Purkinje cell (primary cell): Measurements from ENCODE around the gene ESRP2. TPM values are rescaled to one million over a fixed set of nuclear protein-coding genes. Genes with fewer than 3 reads are reported as not detected.

Source experiments
- polyA plus RNA-seq: library from polyadenylated mRNA; unstranded; fragments of >200 nt; fragmentation: Nextera tagmentation; gene quantifications from 2 replicates; pipeline ENCODE4 v1.2.1, GENCODE V29; 2014

Gene ESRP2
- not detected in 2 replicates for polyA plus RNA-seq

DNA sequence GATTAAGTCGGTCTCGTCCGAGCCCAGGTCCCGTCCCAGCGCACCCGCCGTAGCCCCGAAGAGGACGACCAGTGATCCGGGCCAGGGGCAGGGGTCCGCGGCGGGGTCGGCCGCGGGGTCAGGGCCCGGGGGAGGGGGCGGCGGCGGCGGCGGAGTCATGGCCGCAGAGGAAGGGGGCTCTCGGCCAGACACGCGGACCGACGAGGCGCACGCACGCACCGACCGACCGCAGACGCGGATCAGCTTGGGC lies at the start of gene ESRP2:
Gene ESRP2, minus strand, starts transcription at position 241 of the 250 bp plus-strand sequence. Its CDS starts 82 bp downstream, at position 159.

DNA sequence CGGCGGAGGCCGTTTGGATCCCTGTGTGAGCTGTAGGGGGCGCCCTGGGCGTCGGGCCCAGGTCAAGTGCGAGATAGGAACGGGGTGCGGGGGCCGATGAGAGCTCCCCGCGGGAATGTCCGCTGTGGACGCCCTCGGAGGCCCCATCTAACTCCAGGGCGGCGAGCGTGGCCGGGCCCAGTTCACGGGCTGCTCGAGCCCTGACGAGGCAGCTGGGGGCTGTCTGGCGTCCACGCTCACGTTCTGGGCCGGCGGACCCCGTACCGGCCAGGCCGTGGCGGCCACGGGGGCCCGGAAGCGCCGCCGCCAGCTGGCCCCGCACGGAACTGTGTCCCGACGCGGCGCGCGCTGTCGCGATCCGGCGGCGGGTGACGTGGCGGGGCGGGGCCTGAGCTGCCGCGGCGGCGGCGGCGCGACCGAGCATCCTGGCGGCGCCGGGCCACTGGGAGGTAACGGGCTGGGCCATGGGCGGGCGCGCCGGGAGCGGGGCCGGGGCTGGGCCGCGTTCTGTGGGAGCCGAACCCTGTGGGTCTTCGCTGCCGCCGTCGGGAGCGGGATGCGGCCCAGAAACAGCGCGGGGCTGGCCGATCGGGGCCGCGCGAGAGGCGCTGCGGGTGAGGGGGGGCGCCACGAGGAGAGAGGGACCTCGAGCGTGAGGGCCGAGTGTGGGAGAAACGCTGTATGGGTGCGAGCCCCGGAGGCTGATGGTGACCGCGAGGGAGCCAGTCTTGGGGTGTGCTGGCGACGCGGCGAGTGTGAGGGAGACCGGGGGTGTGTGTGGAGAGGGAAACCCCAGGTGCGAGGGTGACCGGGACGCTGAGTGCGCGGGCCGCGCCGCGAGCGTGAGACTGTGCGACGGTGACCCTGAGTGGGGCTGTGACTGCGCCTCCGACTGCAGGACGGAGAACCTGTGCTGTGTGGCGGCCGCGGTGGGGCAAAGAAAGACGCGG lies 28.5 kb upstream of the ESRP2 start, which contains the start of gene SLC7A6:
Gene SLC7A6, plus strand, starts transcription at position 399 of the 950 bp plus-strand sequence. CDS start 10,201 bp downstream, outside the sequence.

DNA sequence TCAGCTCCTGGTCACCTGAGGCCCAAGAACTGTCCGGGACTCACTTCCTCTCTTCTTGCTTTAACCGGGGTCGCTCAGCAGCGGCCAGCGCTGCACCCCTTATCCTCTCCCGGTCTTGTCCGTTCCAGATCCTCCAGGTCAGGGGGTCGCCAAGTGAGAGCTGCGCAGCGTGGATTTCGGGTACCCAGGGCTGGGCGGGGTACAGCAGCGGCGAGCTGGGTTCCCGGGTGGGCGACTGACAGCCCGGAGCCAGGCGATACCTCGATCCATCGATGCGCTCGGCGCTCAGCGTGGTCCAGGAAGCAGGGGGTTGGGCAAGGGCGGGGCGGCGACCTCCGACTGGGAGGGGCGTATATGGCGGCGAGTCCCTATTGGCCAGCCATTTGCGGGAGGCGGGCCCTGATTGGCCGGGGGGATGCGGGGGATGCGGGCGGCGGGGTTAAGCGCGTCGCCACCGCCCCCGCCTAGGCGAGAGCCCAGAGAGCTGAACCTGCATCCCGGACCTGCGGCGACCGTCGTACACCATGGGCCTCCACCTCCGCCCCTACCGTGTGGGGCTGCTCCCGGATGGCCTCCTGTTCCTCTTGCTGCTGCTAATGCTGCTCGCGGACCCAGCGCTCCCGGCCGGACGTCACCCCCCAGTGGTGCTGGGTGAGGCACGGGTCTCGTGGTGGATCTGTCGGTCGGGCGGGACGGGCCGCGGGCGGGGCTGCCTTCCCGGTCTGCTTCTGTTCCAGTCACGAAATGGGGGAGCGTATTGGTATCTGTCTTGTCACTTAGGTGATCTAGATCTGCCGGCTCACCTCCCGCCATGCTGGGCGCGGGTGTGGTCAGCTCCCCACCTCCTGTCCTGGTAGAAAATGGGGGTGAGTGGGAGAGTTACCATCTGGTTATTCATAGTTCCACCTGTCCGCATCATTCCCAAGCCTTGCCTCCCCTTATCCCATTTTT lies 9.3 kb upstream of the ESRP2 start, which contains the start of gene PLA2G15:
Gene PLA2G15, plus strand, starts transcription at position 471 of the 951 bp plus-strand sequence. Its CDS starts 54 bp downstream, at position 525.

Other genes with a start within 250 kb of the ESRP2 start
- not detected in 2 replicates for gene DPEP2, start 236.6 kb downstream of the ESRP2 start, polyA plus RNA-seq
- gene DPEP2NB, start 220.2 kb downstream of the ESRP2 start, polyA plus RNA-seq, result not detected in 2 replicates
- gene DDX28, start 212.9 kb downstream of the ESRP2 start, polyA plus RNA-seq, result 2.8 and 3.8 TPM in 2 replicates
- 1.6 and 10.4 TPM in 2 replicates for gene DUS2, start 212.8 kb downstream of the ESRP2 start, polyA plus RNA-seq
- gene NFATC3, start 150.8 kb downstream of the ESRP2 start, polyA plus RNA-seq, result 0.70 and 3.3 TPM in 2 replicates
- gene PLA2G15, start 9.2 kb upstream of the ESRP2 start, polyA plus RNA-seq, result 7.2 and 16.6 TPM in 2 replicates
- 9.9 and 14.0 TPM in 2 replicates for gene SLC7A6, start 28.4 kb upstream of the ESRP2 start, polyA plus RNA-seq
- 0.59 and 5.9 TPM in 2 replicates for gene SLC7A6OS, start 74.8 kb upstream of the ESRP2 start, polyA plus RNA-seq
- 6.5 and 14.7 TPM in 2 replicates for gene PRMT7, start 74.9 kb upstream of the ESRP2 start, polyA plus RNA-seq
- 0.42 and 1.3 TPM in 2 replicates for gene SMPD3, start 212.4 kb upstream of the ESRP2 start, polyA plus RNA-seq